Lung (tissue), 12 donors: ENCODE measurements around the gene KLHL8. TPM values are rescaled to one million over a fixed set of nuclear protein-coding genes. Genes with fewer than 3 reads are reported as not detected.

Source experiments
- ATAC-seq: fragments of 200-7000 bp; cut with Tn5 transposase; one replicate; pipeline ENCODE4 v1.9.1; 2020; ENCODE audit warnings: moderate number of reproducible peaks; ENCODE audit not compliant: insufficient read depth, low FRiP score
- DNase-seq, 3 donors: peaks; one replicate each; pipeline ENCODE4 v3.0.0-alpha.2; 2013 to 2017
- H3K27ac ChIP-seq, 2 donors: one replicate each; pipeline ENCODE4 v1.5.1; 2013; ENCODE audit warnings: mild to moderate bottlenecking in 2 of 2, moderate library complexity in 2 of 2, control low read depth in 1 of 2, inconsistent platforms in 1 of 2, low read depth in 1 of 2, low read length in 1 of 2
- H3K27me3 ChIP-seq, 3 donors: one replicate each; pipeline ENCODE4 v1.5.1; 2013; ENCODE audit warnings: low read length in 2 of 3; ENCODE audit not compliant: control insufficient read depth in 3 of 3, insufficient read depth in 3 of 3
- H3K36me3 ChIP-seq, 4 donors: one replicate each; pipeline ENCODE4 v1.5.1; 2013; ENCODE audit warnings: low read length in 4 of 4, mild to moderate bottlenecking in 1 of 4, moderate library complexity in 1 of 4; ENCODE audit not compliant: control insufficient read depth in 4 of 4, insufficient read depth in 4 of 4
- H3K4me1 ChIP-seq, 5 donors: one replicate each; pipeline ENCODE4 v1.5.1; 2013; ENCODE audit warnings: low read length in 5 of 5, mild to moderate bottlenecking in 2 of 5, moderate library complexity in 1 of 5; ENCODE audit not compliant: control insufficient read depth in 5 of 5, insufficient read depth in 5 of 5
- H3K4me3 ChIP-seq: one replicate; pipeline ENCODE4 v1.5.1; 2013; ENCODE audit warnings: mild to moderate bottlenecking, control low read depth, moderate library complexity
- H3K9ac ChIP-seq, 2 donors: one replicate each; pipeline ENCODE4 v1.5.1; 2013; ENCODE audit warnings: low read length in 2 of 2, control low read depth in 1 of 2; ENCODE audit not compliant: insufficient read depth in 1 of 2
- H3K9me3 ChIP-seq, 4 donors: one replicate each; pipeline ENCODE4 v1.5.1; 2013; ENCODE audit warnings: low read length in 3 of 4, mild to moderate bottlenecking in 1 of 4, moderate library complexity in 1 of 4; ENCODE audit not compliant: control insufficient read depth in 4 of 4, insufficient read depth in 3 of 4
- WGBS, 2 donors: extraction: QIAGEN DNeasy Blood & Tissue Kit; methylation state at CpG; one replicate each; pipeline ENCODE4 v1.1.7; 2013; 5-methylcytosine and 5-hydroxymethylcytosine counted together
- polyA plus RNA-seq, 2 donors: library from polyadenylated mRNA; stranded (reverse); fragments of 200-250 nt; gene quantifications; one replicate each; pipeline ENCODE4 v1.2.1, GENCODE V29; 2013
- total RNA-seq, 2 donors: library from RNA; depleted of rRNA in 1 of 2; stranded (reverse); fragments of >200 nt in 1 of 2; gene quantifications; one replicate each; pipeline ENCODE4 v1.2.1, GENCODE V29; 2014 to 2021
- TF ChIP-seq, protein P1 (sequence below): IDR thresholded peaks from 2 replicates; pipeline ENCODE4 v1.5.1; 2012; ENCODE audit warnings: mild to moderate bottlenecking; ENCODE audit errors: control extremely low read depth, extremely low read depth
- donor health status: control.
- donor health status: control.
- donor health status: Bipolar disorder and iron deficiency.
- donor health status: healthy.
- donor health status: DM: yes; HTN: yes; CAD: no.

Gene KLHL8
- total and polyA plus RNA-seq, 4 donors, result 3.3 to 23.1 (median 9.9) TPM

DNA sequence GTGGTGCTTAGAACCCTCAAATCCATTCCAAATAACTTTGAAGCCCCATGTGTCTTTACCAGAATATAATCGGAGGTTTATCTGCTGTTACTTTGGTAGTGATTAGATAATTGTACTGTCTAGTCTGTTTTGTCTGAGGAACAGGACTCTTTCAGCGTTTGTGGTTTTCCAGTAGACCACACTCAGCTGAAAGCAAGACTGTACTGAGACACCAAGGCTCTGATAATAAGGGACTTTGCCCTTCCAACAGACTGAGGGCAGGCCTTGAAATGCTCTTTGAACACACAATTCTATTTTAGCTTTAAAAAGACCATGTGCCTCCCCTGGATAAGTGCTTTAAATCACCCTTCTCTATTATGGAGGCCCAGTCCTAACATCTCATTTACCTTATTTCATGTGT is 76.1 kb downstream of the KLHL8 start:
- DNase-seq, result no peak
- peaks cover 0 to 6% (median 0%) of the 10 kb centered on the region in 5 donors for H3K4me1 ChIP-seq
- no peak overlapping the region for H3K4me3 ChIP-seq
- H3K27me3 ChIP-seq, result no peaks in the 10 kb centered on the region
- no peak overlapping the region for H3K27ac ChIP-seq
- 46 to 65% methylated on average over 2 of the region's 2 CpGs for WGBS, 2 donors
- no peak for ATAC-seq
- no peak overlapping the region for H3K9ac ChIP-seq
- H3K9me3 ChIP-seq, result no peaks in the 10 kb centered on the region
- H3K36me3 ChIP-seq, result peaks cover 0 to 22% (median 8%) of the 10 kb centered on the region in 4 donors
- TF ChIP-seq, protein P1, sequence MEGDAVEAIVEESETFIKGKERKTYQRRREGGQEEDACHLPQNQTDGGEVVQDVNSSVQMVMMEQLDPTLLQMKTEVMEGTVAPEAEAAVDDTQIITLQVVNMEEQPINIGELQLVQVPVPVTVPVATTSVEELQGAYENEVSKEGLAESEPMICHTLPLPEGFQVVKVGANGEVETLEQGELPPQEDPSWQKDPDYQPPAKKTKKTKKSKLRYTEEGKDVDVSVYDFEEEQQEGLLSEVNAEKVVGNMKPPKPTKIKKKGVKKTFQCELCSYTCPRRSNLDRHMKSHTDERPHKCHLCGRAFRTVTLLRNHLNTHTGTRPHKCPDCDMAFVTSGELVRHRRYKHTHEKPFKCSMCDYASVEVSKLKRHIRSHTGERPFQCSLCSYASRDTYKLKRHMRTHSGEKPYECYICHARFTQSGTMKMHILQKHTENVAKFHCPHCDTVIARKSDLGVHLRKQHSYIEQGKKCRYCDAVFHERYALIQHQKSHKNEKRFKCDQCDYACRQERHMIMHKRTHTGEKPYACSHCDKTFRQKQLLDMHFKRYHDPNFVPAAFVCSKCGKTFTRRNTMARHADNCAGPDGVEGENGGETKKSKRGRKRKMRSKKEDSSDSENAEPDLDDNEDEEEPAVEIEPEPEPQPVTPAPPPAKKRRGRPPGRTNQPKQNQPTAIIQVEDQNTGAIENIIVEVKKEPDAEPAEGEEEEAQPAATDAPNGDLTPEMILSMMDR, result no peak

DNA sequence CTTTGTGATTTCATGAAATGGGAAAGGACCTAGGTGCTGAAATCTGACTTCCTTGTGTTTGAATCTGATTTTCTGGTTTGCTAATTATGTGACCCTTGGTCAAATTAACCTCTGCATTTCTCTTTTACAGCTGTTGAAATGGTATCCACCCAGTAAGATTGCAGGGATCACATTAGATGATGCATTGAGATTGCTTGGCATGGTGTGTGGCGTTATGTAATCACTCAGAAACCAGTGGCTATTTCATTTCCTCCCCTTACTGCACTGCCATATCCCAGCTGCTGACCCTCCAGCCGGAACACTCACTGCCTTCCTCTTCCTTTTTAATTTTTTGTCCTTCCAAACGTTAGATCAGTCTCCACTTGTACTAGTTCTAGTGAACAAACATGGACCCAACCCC is 79.0 kb downstream of the KLHL8 start:
- Histone ChIP-seq H3K4me1 (peaks cover 0 to 6% (median 0%) of the 10 kb centered on the region in 5 donors), H3K27ac (no peak overlapping the region), H3K36me3 (peaks cover 8 to 32% (median 17%) of the 10 kb centered on the region in 4 donors), H3K4me3 (no peak overlapping the region), H3K9me3 (no peaks in the 10 kb centered on the region), H3K27me3 (no peaks in the 10 kb centered on the region), H3K9ac (no peak overlapping the region)
- WGBS, 2 donors, result 14 to 34% methylated on average over 3 of the region's 3 CpGs
- no peak for ATAC-seq
- TF ChIP-seq, protein P1, result no peak
- peak in 1 of 3 donors; percentile 16 for DNase-seq

DNA sequence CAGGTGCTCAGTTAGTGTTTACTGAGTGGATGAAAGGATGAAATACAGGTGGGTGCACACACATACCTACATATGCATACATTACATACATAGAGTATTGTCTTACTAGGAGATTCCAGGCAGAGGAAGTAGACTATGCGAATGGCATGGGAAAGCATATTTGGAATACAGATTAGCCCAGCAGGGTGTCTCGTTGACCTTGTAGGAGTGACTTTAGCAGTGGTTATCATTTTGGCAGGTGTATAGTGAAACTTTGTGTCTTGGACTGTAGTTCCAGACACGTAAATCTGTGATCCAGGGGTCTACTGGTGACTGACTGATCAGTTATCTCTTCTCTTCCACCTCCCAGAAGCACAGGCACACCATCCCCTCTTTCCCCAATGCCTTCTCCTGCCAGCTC is 86.3 kb downstream of the KLHL8 start:
- TF ChIP-seq, protein P1, result no peak
- Histone ChIP-seq H3K9ac (no peak overlapping the region), H3K27ac (no peak overlapping the region), H3K27me3 (no peaks in the 10 kb centered on the region), H3K9me3 (no peaks in the 10 kb centered on the region), H3K4me3 (no peak overlapping the region), H3K36me3 (peaks cover 28 to 53% (median 35%) of the 10 kb centered on the region in 4 donors), H3K4me1 (peaks cover 0 to 3% (median 0%) of the 10 kb centered on the region in 5 donors)
- WGBS, 2 donors, result 81 to 95% methylated on average over 3 of the region's 3 CpGs
- no peak for DNase-seq
- ATAC-seq, result no peak

DNA sequence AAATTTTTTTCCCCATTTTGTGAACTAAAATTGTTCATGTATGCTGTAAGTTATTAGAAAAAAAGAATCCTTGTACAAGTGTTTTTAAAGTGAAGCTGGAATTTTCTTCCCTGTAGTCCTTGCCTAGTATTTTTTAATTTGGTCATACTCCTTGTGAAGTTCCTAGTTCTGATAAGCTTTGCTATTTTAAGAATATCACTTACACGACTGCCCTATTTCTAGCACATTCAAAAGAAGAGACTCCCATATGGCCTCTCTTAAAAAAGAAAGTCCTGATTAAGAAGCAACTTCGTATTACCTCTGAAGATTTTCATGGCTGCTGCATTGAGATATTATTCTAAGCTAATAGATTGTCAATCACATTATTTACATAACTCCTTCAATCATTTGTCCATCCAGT is 87.2 kb downstream of the KLHL8 start:
- no peak for DNase-seq
- no peak overlapping the region for H3K9ac ChIP-seq
- H3K36me3 ChIP-seq, result peaks cover 28 to 58% (median 39%) of the 10 kb centered on the region in 4 donors
- no peak overlapping the region for H3K4me3 ChIP-seq
- ATAC-seq, result no peak
- H3K4me1 ChIP-seq, result peaks cover 0 to 3% (median 0%) of the 10 kb centered on the region in 5 donors
- TF ChIP-seq, protein P1, result no peak
- H3K27ac ChIP-seq, result no peak overlapping the region
- 71 to 85% methylated on average over 2 of the region's 2 CpGs for WGBS, 2 donors
- H3K27me3 ChIP-seq, result no peaks in the 10 kb centered on the region
- H3K9me3 ChIP-seq, result no peaks in the 10 kb centered on the region
